WTC11 (cell line): ENCODE data around the gene GUCD1. TPM values are rescaled to one million over a fixed set of nuclear protein-coding genes. Genes with fewer than 3 reads are reported as not detected.

Experiments
- ATAC-seq: fragments of 200-7000 bp; cut with Tn5 transposase; 2 replicates; pipeline ENCODE4 v1.10.0; 2021; ENCODE audit warnings: mild to moderate bottlenecking, moderate library complexity
- CTCF ChIA-PET: fragments of 300-600 bp; sonication (Branson Sonifier 250); formaldehyde crosslinking; loops from one replicate; lab custom pipeline; 2021; ENCODE audit warnings: antibody characterized with exemption; lab: Charles Lee
- POLR2A ChIA-PET: fragments of 350-600 bp; sonication (Branson Sonifier 250); formaldehyde crosslinking; loops from one replicate; lab custom pipeline; 2021; ENCODE audit warnings: antibody characterized with exemption; lab: Charles Lee
- DNase-seq: peaks from one replicate; pipeline ENCODE4 v3.0.0; 2021; ENCODE audit warnings: low spot score
- H3K27ac Mint-ChIP-seq: 2 replicates; pipeline ENCODE4 v1.8.0; 2021; ENCODE audit warnings: mixed read lengths
- H3K27me3 Mint-ChIP-seq: 2 replicates; pipeline ENCODE4 v1.8.0; 2021; ENCODE audit warnings: low read depth, mild to moderate bottlenecking, moderate library complexity, mixed read lengths
- H3K36me3 Mint-ChIP-seq: 2 replicates; pipeline ENCODE4 v1.8.0; 2021; ENCODE audit warnings: mixed read lengths
- H3K4me1 Mint-ChIP-seq: 2 replicates; pipeline ENCODE4 v1.8.0; 2022; ENCODE audit warnings: mixed read lengths
- H3K4me3 Mint-ChIP-seq: 2 replicates; pipeline ENCODE4 v1.8.0; 2021; ENCODE audit warnings: mild to moderate bottlenecking, moderate library complexity, mixed read lengths
- H3K9me3 Mint-ChIP-seq: 2 replicates; pipeline ENCODE4 v1.8.0; 2021; ENCODE audit warnings: mixed read lengths
- ARID4B ChIP-seq: sonication (generic); formaldehyde crosslinking; IDR thresholded peaks from 2 replicates; pipeline ENCODE4 v1.8.0; 2023; ENCODE audit warnings: missing genetic modification reagents, mild to moderate bottlenecking, borderline replicate concordance
- ATF2 ChIP-seq: sonication (generic); formaldehyde crosslinking; IDR thresholded peaks from 2 replicates; pipeline ENCODE4 v1.8.1; 2022; ENCODE audit warnings: low read depth, missing genetic modification reagents, borderline replicate concordance
- ELF4 ChIP-seq: sonication (generic); formaldehyde crosslinking; IDR thresholded peaks from 2 replicates; pipeline ENCODE4 v1.8.1; 2022; ENCODE audit warnings: low read depth, mild to moderate bottlenecking, moderate library complexity, missing genetic modification reagents
- JAZF1 ChIP-seq: fragments of 250-450 bp; sonication (Bioruptor Pico); IDR thresholded peaks from 2 replicates; pipeline ENCODE4 v1.9.0; 2021; ENCODE audit warnings: moderate library complexity, mild to moderate bottlenecking, inconsistent platforms
- KAT7 ChIP-seq: sonication (generic); formaldehyde crosslinking; IDR thresholded peaks from 2 replicates; pipeline ENCODE4 v1.8.1; 2023; ENCODE audit warnings: missing genetic modification reagents, mild to moderate bottlenecking, borderline replicate concordance
- NFYB ChIP-seq: sonication (generic); formaldehyde crosslinking; conservative IDR thresholded peaks from 2 replicates; pipeline ENCODE4 v1.8.0; 2022; ENCODE audit warnings: low read depth, missing genetic modification reagents
- OVOL2 ChIP-seq: fragments of 250-450 bp; sonication (Bioruptor Pico); IDR thresholded peaks from 2 replicates; pipeline ENCODE4 v1.9.0; 2021; ENCODE audit warnings: mild to moderate bottlenecking, borderline replicate concordance
- RORB ChIP-seq: fragments of 250-450 bp; sonication (Bioruptor Pico); IDR thresholded peaks from 2 replicates; pipeline ENCODE4 v1.9.0; 2021; ENCODE audit warnings: mild to moderate bottlenecking
- TEAD1 ChIP-seq: sonication (generic); formaldehyde crosslinking; IDR thresholded peaks from 2 replicates; pipeline ENCODE4 v1.8.0; 2022; ENCODE audit warnings: mild to moderate bottlenecking, missing genetic modification reagents
- USF2 ChIP-seq: sonication (generic); formaldehyde crosslinking; IDR thresholded peaks from 2 replicates; pipeline ENCODE4 v1.8.1; 2023; ENCODE audit warnings: mild to moderate bottlenecking, missing genetic modification reagents, moderate library complexity
- ZNF396 ChIP-seq: fragments of 250-450 bp; sonication (Bioruptor Pico); IDR thresholded peaks from 2 replicates; pipeline ENCODE4 v1.8.0; 2021; ENCODE audit warnings: mild to moderate bottlenecking, moderate library complexity, borderline replicate concordance
- ZNF416 ChIP-seq: fragments of 250-450 bp; sonication (Bioruptor Pico); IDR thresholded peaks from 2 replicates; pipeline ENCODE4 v1.9.0; 2021; ENCODE audit warnings: mild to moderate bottlenecking, inconsistent platforms
- ZNF671 ChIP-seq: fragments of 250-450 bp; sonication (Bioruptor Pico); IDR thresholded peaks from 2 replicates; pipeline ENCODE4 v1.8.0; 2021; ENCODE audit warnings: mild to moderate bottlenecking
- ZSCAN18 ChIP-seq: fragments of 250-450 bp; sonication (Bioruptor Pico); IDR thresholded peaks from 2 replicates; pipeline ENCODE4 v2.1.2; 2022; ENCODE audit warnings: mild to moderate bottlenecking, moderate library complexity
- total RNA-seq: library from RNA; stranded (reverse); gene quantifications from 3 replicates; pipeline ENCODE4 v1.2.3, GENCODE V29; 2021
- TF ChIP-seq, protein P1 (sequence below): sonication (generic); formaldehyde crosslinking; IDR thresholded peaks from 2 replicates; pipeline ENCODE4 v1.8.0; 2022; ENCODE audit warnings: mild to moderate bottlenecking, missing genetic modification reagents
- TF ChIP-seq, protein P2 (sequence below): fragments of 250-450 bp; sonication (Bioruptor Pico); IDR thresholded peaks from 2 replicates; pipeline ENCODE4 v1.9.0; 2021; ENCODE audit warnings: mild to moderate bottlenecking
- TF ChIP-seq, protein P3 (sequence below): fragments of 250-450 bp; sonication (Bioruptor Pico); IDR thresholded peaks from 2 replicates; pipeline ENCODE4 v1.8.0; 2021; ENCODE audit warnings: mild to moderate bottlenecking

GUCD1 gene
- total RNA-seq, 1 experiment from 2014 or later = 105 TPM

GRCh38 chr22:24571266-24571665 is 16.3 kb upstream of the GUCD1 start:
- Mint-ChIP-seq H3K36me3 (peaks cover 73% of the 10 kb centered on the region), H3K4me3 (no peak overlapping the region), H3K9me3 (no peaks in the 10 kb centered on the region), H3K4me1 (no peaks in the 10 kb centered on the region), H3K27ac (no peak overlapping the region), H3K27me3 (no peaks in the 10 kb centered on the region)
- ATAC-seq = no peak
- DNase-seq = no peak
- POLR2A ChIA-PET = interaction anchor here (0.6 kb wide), 1 partner anchor 35 kb away, joined by 5 read pairs; no protein-coding TSS in a partner anchor
- TF ChIP-seq ZNF671 (CRISPR knock-in tag) (no peak), OVOL2 (CRISPR knock-in tag) (no peak), ELF4 (CRISPR knock-in tag) (no peak), TEAD1 (CRISPR knock-in tag) (no peak), ZSCAN18 (CRISPR knock-in tag) (no peak), ZNF396 (CRISPR knock-in tag) (no peak), ARID4B (CRISPR knock-in tag) (no peak), USF2 (no peak), ZNF416 (CRISPR knock-in tag) (no peak), RORB (CRISPR knock-in tag) (no peak), NFYB (CRISPR knock-in tag) (no peak), ATF2 (no peak), KAT7 (CRISPR knock-in tag) (no peak), JAZF1 (CRISPR knock-in tag) (no peak)
- TF ChIP-seq, protein P1, sequence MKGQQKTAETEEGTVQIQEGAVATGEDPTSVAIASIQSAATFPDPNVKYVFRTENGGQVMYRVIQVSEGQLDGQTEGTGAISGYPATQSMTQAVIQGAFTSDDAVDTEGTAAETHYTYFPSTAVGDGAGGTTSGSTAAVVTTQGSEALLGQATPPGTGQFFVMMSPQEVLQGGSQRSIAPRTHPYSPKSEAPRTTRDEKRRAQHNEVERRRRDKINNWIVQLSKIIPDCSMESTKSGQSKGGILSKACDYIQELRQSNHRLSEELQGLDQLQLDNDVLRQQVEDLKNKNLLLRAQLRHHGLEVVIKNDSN (CRISPR knock-in tag) = no peak
- TF ChIP-seq, protein P2, sequence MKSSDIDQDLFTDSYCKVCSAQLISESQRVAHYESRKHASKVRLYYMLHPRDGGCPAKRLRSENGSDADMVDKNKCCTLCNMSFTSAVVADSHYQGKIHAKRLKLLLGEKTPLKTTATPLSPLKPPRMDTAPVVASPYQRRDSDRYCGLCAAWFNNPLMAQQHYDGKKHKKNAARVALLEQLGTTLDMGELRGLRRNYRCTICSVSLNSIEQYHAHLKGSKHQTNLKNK (CRISPR knock-in tag) = no peak
- TF ChIP-seq, protein P3, sequence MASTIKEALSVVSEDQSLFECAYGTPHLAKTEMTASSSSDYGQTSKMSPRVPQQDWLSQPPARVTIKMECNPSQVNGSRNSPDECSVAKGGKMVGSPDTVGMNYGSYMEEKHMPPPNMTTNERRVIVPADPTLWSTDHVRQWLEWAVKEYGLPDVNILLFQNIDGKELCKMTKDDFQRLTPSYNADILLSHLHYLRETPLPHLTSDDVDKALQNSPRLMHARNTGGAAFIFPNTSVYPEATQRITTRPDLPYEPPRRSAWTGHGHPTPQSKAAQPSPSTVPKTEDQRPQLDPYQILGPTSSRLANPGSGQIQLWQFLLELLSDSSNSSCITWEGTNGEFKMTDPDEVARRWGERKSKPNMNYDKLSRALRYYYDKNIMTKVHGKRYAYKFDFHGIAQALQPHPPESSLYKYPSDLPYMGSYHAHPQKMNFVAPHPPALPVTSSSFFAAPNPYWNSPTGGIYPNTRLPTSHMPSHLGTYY = no peak
- CTCF ChIA-PET = interaction anchor here (0.6 kb wide), 1 partner anchor 48 kb away, joined by 4 read pairs; no protein-coding TSS in a partner anchor
